Thyroid gland (tissue), 4 donors: ENCODE results near the gene WDFY2. TPM values are rescaled to one million over a fixed set of nuclear protein-coding genes. Genes with fewer than 3 reads are reported as not detected.
"Not testable (repeated sequence)": the region's sequence is repeated elsewhere in the genome, so short reads cannot be mapped to it uniquely, and the experiment has no call there.

Source experiments
- DNase-seq, 2 donors: peaks; one replicate each; pipeline ENCODE4 v3.0.0-alpha.2; 2019
- H3K27ac ChIP-seq, 3 donors: fragments of 200-600 bp; sonication (generic); 1 replicate in 2 of 3; 2 replicates in 1 of 3; pipeline ENCODE4 v1.5.1; 2016 to 2019; ENCODE audit warnings: mild to moderate bottlenecking in 1 of 3, moderate library complexity in 1 of 3
- H3K27me3 ChIP-seq: fragments of 200-600 bp; sonication (generic); one replicate; pipeline ENCODE4 v1.5.1; 2019
- H3K36me3 ChIP-seq, 2 donors: fragments of 200-600 bp; sonication (generic); one replicate each; pipeline ENCODE4 v1.5.1; 2016 to 2019
- H3K4me1 ChIP-seq, 2 donors: fragments of 200-600 bp; sonication (generic); one replicate each; pipeline ENCODE4 v1.5.1; 2017 to 2019
- H3K4me3 ChIP-seq, 3 donors: fragments of 200-600 bp; sonication (generic); replicated peaks in 1 of 3; 1 replicate in 2 of 3; 2 replicates in 1 of 3; pipeline ENCODE4 v1.5.1; 2016; ENCODE audit warnings: mild to moderate bottlenecking in 1 of 3
- H3K9me3 ChIP-seq: fragments of 200-600 bp; sonication (generic); one replicate; pipeline ENCODE4 v1.5.1; 2017
- CTCF ChIP-seq, 6 experiments: fragments of 200-600 bp in 3 of 6; fragments of 450-650 bp in 3 of 6; sonication (generic) in 3 of 6; IDR thresholded peaks; one replicate each; pipeline ENCODE4 v1.5.1; 2016 to 2019; ENCODE audit warnings: antibody characterized with exemption in 6 of 6, mild to moderate bottlenecking in 2 of 6, inconsistent platforms in 1 of 6, moderate library complexity in 1 of 6
- POLR2A ChIP-seq, 2 donors: fragments of 450-650 bp; IDR thresholded peaks; one replicate each; pipeline ENCODE4 v1.6.1; 2017; ENCODE audit warnings: antibody characterized with exemption in 2 of 2, mild to moderate bottlenecking in 2 of 2, moderate library complexity in 1 of 2
- whole genome bisulfite sequencing, 2 donors: methylation state at CpG; one replicate each; pipeline ENCODE4 v1.1.5; 2017; 5-methylcytosine and 5-hydroxymethylcytosine counted together
- intact Hi-C: fragments of 100-400 bp; cut with DNase I; formaldehyde crosslinking; loops from one replicate; pipeline ENCODE4 v1.15.1; 2023
- total RNA-seq, 4 donors: library from RNA; depleted of rRNA; stranded (reverse); fragments of >200 nt; gene quantifications; one replicate each; pipeline ENCODE4 v1.2.3, GENCODE V29; 2016

The WDFY2 gene
- total RNA-seq, 4 donors from 2014 or later: 15.8 to 23.9 (median 20.9) TPM

- Histone ChIP-seq H3K4me1 (peaks cover 34 to 50% of the 10 kb centered on the region in 2 donors), H3K36me3 (no peaks in the 10 kb centered on the region), H3K27ac (no peak overlapping the region), H3K4me3 (no peak overlapping the region), H3K27me3 (no peaks in the 10 kb centered on the region), H3K9me3 (no peaks in the 10 kb centered on the region)
- TF ChIP-seq CTCF (IDR thresholded peaks at IDR 0.05) (no peak), POLR2A (IDR thresholded peaks at IDR 0.05) (no peak)
- DNase-seq: no peak
- intact Hi-C loops: no loop called here
- 89 to 93% methylated on average over 3 of the region's 3 CpGs for WGBS, 2 donors
These were observed 3.1 kb downstream of the WDFY2 start for GRCh38 chr13:51587372-51587771.

- peak in 1 of 2 donors; percentile 3 for DNase-seq
- Histone ChIP-seq H3K4me1 (peaks cover 34 to 46% of the 10 kb centered on the region in 2 donors), H3K27me3 (no peaks in the 10 kb centered on the region), H3K27ac (peak overlapping the region in 1 of 3 donors; percentile 2), H3K36me3 (no peaks in the 10 kb centered on the region), H3K9me3 (no peaks in the 10 kb centered on the region), H3K4me3 (no peak overlapping the region)
- no peak for TF ChIP-seq CTCF (IDR thresholded peaks at IDR 0.05)
- intact Hi-C loops: no loop called here
- WGBS, 2 donors: 68 to 88% methylated on average over 2 of the region's 2 CpGs
These were observed 4.2 kb downstream of the WDFY2 start for GRCh38 chr13:51588406-51588949.

GRCh38 chr13:51589793-51590192 lies 5.5 kb downstream of the WDFY2 start:
- Histone ChIP-seq H3K27ac (peak overlapping the region in 2 of 3 donors; percentile 75 to 76), H3K27me3 (no peaks in the 10 kb centered on the region), H3K4me3 (no peak overlapping the region), H3K4me1 (peaks cover 34 to 44% of the 10 kb centered on the region in 2 donors), H3K9me3 (no peaks in the 10 kb centered on the region), H3K36me3 (no peaks in the 10 kb centered on the region)
- DNase-seq: no peak
- WGBS, 2 donors: 72 to 80% methylated on average over 2 of the region's 2 CpGs
- intact Hi-C loops: no loop called here
- no peak for TF ChIP-seq CTCF (IDR thresholded peaks at IDR 0.05)
- TF ChIP-seq POLR2A (IDR thresholded peaks at IDR 0.05): no peak

GRCh38 chr13:51590231-51590970 lies 6.1 kb downstream of the WDFY2 start:
- H3K27me3 ChIP-seq: no peaks in the 10 kb centered on the region
- DNase-seq: no peak
- no peaks in the 10 kb centered on the region for H3K36me3 ChIP-seq
- 30 to 46% methylated on average over 1 of the region's 1 CpG for whole genome bisulfite sequencing, 2 donors
- intact Hi-C loops: no loop called here
- no peaks in the 10 kb centered on the region for H3K9me3 ChIP-seq
- TF ChIP-seq CTCF (IDR thresholded peaks at IDR 0.05) (no peak), POLR2A (IDR thresholded peaks at IDR 0.05) (no peak)
- no peak overlapping the region for H3K4me3 ChIP-seq
- H3K27ac ChIP-seq: peak overlapping the region; percentile 20 to 76 (median 75)
- H3K4me1 ChIP-seq: peaks cover 33 to 44% of the 10 kb centered on the region in 2 donors

- no peak overlapping the region for H3K4me3 ChIP-seq
- 38 to 51% methylated on average over 4 of the region's 4 CpGs for WGBS, 2 donors
- intact Hi-C loops: no loop called here
- H3K9me3 ChIP-seq: no peaks in the 10 kb centered on the region
- TF ChIP-seq POLR2A (IDR thresholded peaks at IDR 0.05) (no peak), CTCF (IDR thresholded peaks at IDR 0.05) (peak in 1 of 6 experiments; percentile 8)
- H3K27me3 ChIP-seq: no peaks in the 10 kb centered on the region
- H3K27ac ChIP-seq: peak overlapping the region; percentile 20 to 76 (median 75)
- H3K4me1 ChIP-seq: peaks cover 26 to 37% of the 10 kb centered on the region in 2 donors
- DNase-seq: peak; percentile 17 to 29
- H3K36me3 ChIP-seq: no peaks in the 10 kb centered on the region
These were observed 6.8 kb downstream of the WDFY2 start for GRCh38 chr13:51590971-51591627.

- peaks cover 17 to 35% of the 10 kb centered on the region in 2 donors for H3K4me1 ChIP-seq
- H3K36me3 ChIP-seq, H3K27me3 ChIP-seq, H3K9me3 ChIP-seq, DNase-seq, H3K4me3 ChIP-seq, intact Hi-C loops: not testable (repeated sequence)
- peak overlapping the region in 2 of 3 donors; percentile 75 to 76 for H3K27ac ChIP-seq
- 93 to 97% methylated on average over 1 of the region's 1 CpG for WGBS, 2 donors
These were observed 7.7 kb downstream of the WDFY2 start for GRCh38 chr13:51591938-51592337.
